Fibroblast of the aortic adventitia (primary cell): ENCODE measurements around the gene NUP98. TPM values are rescaled to one million over a fixed set of nuclear protein-coding genes. Genes with fewer than 3 reads are reported as not detected.

ENCODE experiments used
- DNase-seq: peaks from one replicate; pipeline ENCODE4 v3.0.0-alpha.2; 2010; ENCODE audit warnings: low read depth
- H3K4me3 ChIP-seq: 2 replicates; pipeline ENCODE4 v1.5.1; 2011; ENCODE audit warnings: low read depth, mild to moderate bottlenecking, control low read depth, low read length, moderate library complexity
- CTCF ChIP-seq: IDR thresholded peaks from 2 replicates; pipeline ENCODE4 v1.5.1; 2011; ENCODE audit warnings: mild to moderate bottlenecking, low read length, control low read depth, inconsistent platforms; ENCODE audit not compliant: insufficient read depth
- total RNA-seq: library from RNA; depleted of rRNA; stranded (reverse); fragments of >200 nt; gene quantifications from 2 replicates; pipeline ENCODE4 v1.2.3, GENCODE V29; 2012; ENCODE audit warnings: low replicate concordance

Gene NUP98
- total RNA-seq, 1 donor, result 123 TPM

DNA sequence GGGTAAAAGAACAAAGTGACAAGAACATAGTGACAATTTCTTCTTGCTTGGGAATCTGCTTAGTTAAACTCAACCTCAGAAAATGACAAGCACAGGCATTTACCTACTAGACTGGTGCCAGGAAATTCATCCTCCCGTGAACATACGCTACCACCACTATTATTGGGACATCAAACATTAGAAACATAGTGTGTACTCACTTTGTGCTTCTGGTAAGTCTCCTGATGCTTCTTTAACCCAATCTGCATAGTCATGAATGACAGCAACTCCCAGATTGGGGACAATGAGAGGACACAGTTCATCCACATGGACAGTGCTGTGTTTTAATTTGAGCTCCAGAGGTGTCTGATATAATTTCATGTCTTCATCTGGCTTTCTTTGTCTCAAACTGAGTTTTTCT, 96.9 kb downstream of the NUP98 start:
- no peak overlapping the region for H3K4me3 ChIP-seq
- TF ChIP-seq CTCF, result no peak
- DNase-seq, result no peak

- DNase-seq, result no peak
- TF ChIP-seq CTCF, result no peak
- H3K4me3 ChIP-seq, result no peak overlapping the region
Measured at GRCh38 chr11:3686751-3687150, 110.6 kb downstream of the NUP98 start.

DNA sequence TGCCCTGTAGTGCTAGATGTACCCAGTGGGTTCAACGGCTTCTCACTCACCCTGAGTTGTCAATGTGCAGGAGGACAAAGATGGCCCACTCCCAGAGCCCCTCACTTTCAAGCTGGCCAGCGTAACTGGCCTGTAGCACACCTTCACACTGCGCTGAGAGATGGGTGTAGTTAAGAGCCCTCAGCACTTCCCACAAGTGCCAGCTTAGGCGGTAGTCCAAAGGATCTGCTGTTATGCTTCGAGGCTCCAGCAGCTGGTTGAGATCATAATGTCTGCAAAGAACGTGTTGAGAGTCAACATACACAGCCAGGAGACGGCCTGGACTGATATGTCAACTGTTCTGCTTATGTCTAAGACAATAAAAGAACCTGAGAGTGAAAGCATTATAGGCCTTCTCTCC, 111.4 kb downstream of the NUP98 start:
- TF ChIP-seq CTCF, result no peak
- no peak for DNase-seq
- no peak overlapping the region for H3K4me3 ChIP-seq

DNA sequence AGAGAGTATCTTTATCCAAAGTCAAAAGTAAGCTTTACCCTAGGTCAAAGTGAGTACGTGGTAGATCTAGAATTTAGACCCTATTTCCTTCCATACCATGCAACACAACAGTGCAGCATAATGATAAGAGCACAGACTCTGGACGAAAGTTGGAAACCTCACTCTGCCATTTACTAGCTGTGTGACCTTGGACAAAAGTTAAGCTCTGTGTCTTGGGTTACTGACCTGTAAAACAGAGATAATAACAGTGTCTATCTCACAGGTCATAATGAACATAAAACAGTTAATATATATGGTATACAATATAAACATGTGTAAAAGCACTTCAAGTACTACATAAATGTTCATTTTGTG, 112.6 kb downstream of the NUP98 start:
- no peak for DNase-seq
- no peak overlapping the region for H3K4me3 ChIP-seq
- no peak for TF ChIP-seq CTCF

DNA sequence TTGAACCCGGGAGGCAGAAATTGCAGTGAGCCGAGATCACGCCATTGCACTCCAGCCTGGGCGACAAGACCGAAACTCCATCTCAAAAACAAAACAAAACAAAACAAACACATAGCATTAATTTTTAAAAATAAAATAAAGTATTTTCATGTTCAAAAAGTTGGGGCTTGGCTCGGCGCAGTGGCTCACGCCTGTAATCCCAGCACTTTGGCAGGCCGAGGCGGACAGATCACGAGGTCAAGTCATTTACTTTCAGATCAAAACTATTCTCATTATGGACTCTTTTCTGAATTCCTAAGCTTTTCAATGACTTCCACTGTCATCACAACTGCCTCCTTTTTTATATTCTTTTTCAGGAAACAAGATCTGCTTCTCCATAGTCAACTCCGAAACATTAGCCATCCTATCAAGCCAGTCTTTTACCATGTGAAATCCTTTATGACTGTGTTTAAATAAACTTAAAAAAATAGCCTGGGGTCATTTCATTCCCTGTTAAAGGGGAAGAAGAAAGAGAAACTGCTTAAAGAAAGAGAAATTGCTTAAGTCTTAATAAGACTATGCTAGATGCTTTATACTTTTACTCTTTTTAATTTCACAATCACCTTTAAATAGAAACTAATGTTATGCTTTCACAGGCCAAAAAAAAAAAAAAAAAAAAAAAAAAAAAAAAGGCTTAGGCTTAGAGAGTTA, 113.1 kb downstream of the NUP98 start:
- DNase-seq, result no peak
- no peak for TF ChIP-seq CTCF
- no peak overlapping the region for H3K4me3 ChIP-seq

- no peak for DNase-seq
- no peak for TF ChIP-seq CTCF
- no peak overlapping the region for H3K4me3 ChIP-seq
Measured at GRCh38 chr11:3683039-3683438, 114.3 kb downstream of the NUP98 start.

DNA sequence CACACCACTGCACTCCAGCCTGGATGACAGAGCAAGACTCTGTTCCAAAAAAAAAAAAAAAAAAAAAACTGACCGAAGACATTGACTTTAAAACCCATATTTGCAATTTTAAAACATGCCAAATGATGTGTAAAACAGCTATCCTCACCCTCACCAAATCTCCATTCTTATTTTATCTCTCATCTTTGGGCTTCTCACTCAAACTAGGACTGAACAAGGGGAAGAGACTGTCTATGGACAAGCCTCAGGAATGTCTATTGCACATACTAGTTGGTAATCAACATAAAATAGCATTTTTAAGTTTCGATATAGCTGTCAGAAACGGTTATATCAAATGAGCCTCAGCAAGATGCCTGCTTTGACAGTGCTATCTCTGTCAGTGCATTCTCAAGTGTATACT, 118.3 kb downstream of the NUP98 start:
- H3K4me3 ChIP-seq, result no peak overlapping the region
- no peak for DNase-seq
- TF ChIP-seq CTCF, result no peak
